K562 (cell line): ENCODE results near the gene SH3BGRL3. TPM values are rescaled to one million over a fixed set of nuclear protein-coding genes. Genes with fewer than 3 reads are reported as not detected.

Experiments
- ARNT ChIP-seq, 2 experiments: fragments of 450-650 bp; IDR thresholded peaks; 2 replicates each; pipeline ENCODE4 v1.6.1; 2016; ENCODE audit warnings: mild to moderate bottlenecking in 1 of 2
- BRF2 ChIP-seq: IDR thresholded peaks from 3 replicates; pipeline ENCODE4 v1.6.1; 2011; ENCODE audit warnings: borderline replicate concordance, mild to moderate bottlenecking; ENCODE audit not compliant: insufficient read length, insufficient read depth
- CC2D1A ChIP-seq: fragments of 450-650 bp; IDR thresholded peaks from 2 replicates; pipeline ENCODE4 v1.6.1; 2017; ENCODE audit warnings: mild to moderate bottlenecking
- CHD2 ChIP-seq: IDR thresholded peaks from 2 replicates; pipeline ENCODE4 v1.6.1; 2011; ENCODE audit warnings: low read depth, low read length
- CREB3 ChIP-seq: fragments of 450-650 bp; conservative IDR thresholded peaks from 2 replicates; pipeline ENCODE4 v1.6.1; 2016; ENCODE audit warnings: missing genetic modification characterization, low read depth, mild to moderate bottlenecking, missing compliant biosample characterization, moderate library complexity
- EGR1 ChIP-seq: fragments of 450-650 bp; conservative IDR thresholded peaks from 2 replicates; pipeline ENCODE4 v1.6.1; 2017; ENCODE audit warnings: mild to moderate bottlenecking
- IRF2 ChIP-seq: sonication (generic); formaldehyde crosslinking; IDR thresholded peaks from 2 replicates; pipeline ENCODE4 v1.8.1; 2022; ENCODE audit warnings: mild to moderate bottlenecking, missing genetic modification reagents
- NCOR1 ChIP-seq: fragments of 450-650 bp; IDR thresholded peaks from 2 replicates; pipeline ENCODE4 v1.6.1; 2016; ENCODE audit warnings: mild to moderate bottlenecking, moderate library complexity
- NONO ChIP-seq, 2 experiments: fragments of 200-400 bp in 1 of 2; fragments of 450-650 bp in 1 of 2; formaldehyde crosslinking in 1 of 2; IDR thresholded peaks; 2 replicates each; pipeline ENCODE4 v1.6.1; 2017; ENCODE audit warnings: low read depth in 2 of 2, mild to moderate bottlenecking in 2 of 2, moderate library complexity in 2 of 2, low read length in 1 of 2
- PRPF4 ChIP-seq: fragments of 200-400 bp; formaldehyde crosslinking; IDR thresholded peaks from one replicate; pipeline ENCODE4 v1.6.1; 2017; ENCODE audit warnings: low read length, low read depth, mild to moderate bottlenecking; ENCODE audit not compliant: insufficient read depth, poor library complexity, severe bottlenecking
- PURB ChIP-seq: sonication (generic); formaldehyde crosslinking; IDR thresholded peaks from 2 replicates; pipeline ENCODE4 v1.9.0; 2021; ENCODE audit warnings: low read depth, mild to moderate bottlenecking, missing genetic modification reagents
- SMARCB1 ChIP-seq: IDR thresholded peaks from 2 replicates; pipeline ENCODE4 v1.6.1; 2011; ENCODE audit warnings: improper control_type of control experiment, low read depth; ENCODE audit not compliant: insufficient read length
- SRSF9 ChIP-seq: fragments of 200-400 bp; formaldehyde crosslinking; IDR thresholded peaks from 2 replicates; pipeline ENCODE4 v1.6.1; 2017; ENCODE audit warnings: low read depth, low read length, borderline replicate concordance
- SUPT5H ChIP-seq: fragments of 450-650 bp; IDR thresholded peaks from 2 replicates; pipeline ENCODE4 v1.6.1; 2016
- TSHZ1 ChIP-seq: fragments of 250-450 bp; sonication (Bioruptor Pico); IDR thresholded peaks from 2 replicates; pipeline ENCODE4 v1.4.0; 2020; ENCODE audit warnings: mild to moderate bottlenecking, moderate library complexity
- ZEB2 ChIP-seq: fragments of 450-650 bp; IDR thresholded peaks from 2 replicates; pipeline ENCODE4 v1.6.1; 2016
- ZNF212 ChIP-seq: fragments of 450-650 bp; formaldehyde crosslinking; IDR thresholded peaks from 2 replicates; pipeline ENCODE4 v1.4.0; 2020; ENCODE audit warnings: mild to moderate bottlenecking
- polyA plus RNA-seq, 8 experiments: library from polyadenylated mRNA; depleted of rRNA in 4 of 8; stranded (reverse) in 5 of 8; unstranded in 3 of 8; fragments of >200 nt; fragmentation: Nextera tagmentation in 2 of 8; fragmentation: Illumina TruSeq in 1 of 8; extraction: Ambion mirVana in 2 of 8; extraction: Trizol in 1 of 8; gene quantifications; 2 replicates each; pipeline versions ENCODE4 v1.2.1 to v1.2.3, GENCODE V29; 2011 to 2014; ENCODE audit warnings: inconsistent platforms in 1 of 8, missing spikeins in 1 of 8
- total RNA-seq, 7 experiments: library from RNA; depleted of rRNA in 6 of 7; stranded (reverse); fragments of >200 nt in 6 of 7; fragmentation: Illumina TruSeq in 2 of 7; extraction: Trizol in 2 of 7; gene quantifications; 2 replicates each; pipeline versions ENCODE4 v1.2.1 to v1.2.3, GENCODE V29; 2011 to 2021; ENCODE audit warnings: low replicate concordance in 1 of 7
- TF ChIP-seq, protein P1 (sequence below), 2 experiments: fragments of 450-650 bp; IDR thresholded peaks; 2 replicates each; pipeline ENCODE4 v1.6.1; 2018; ENCODE audit warnings: mild to moderate bottlenecking in 2 of 2, low read depth in 1 of 2; ENCODE audit not compliant: partially characterized antibody in 2 of 2

Gene SH3BGRL3
- total and polyA plus RNA-seq, 9 of the 15 experiments (the other 6 are each of a cell fraction or from before 2014, with no cell fraction given): 30.3 to 140 (median 54.2) TPM

DNA sequence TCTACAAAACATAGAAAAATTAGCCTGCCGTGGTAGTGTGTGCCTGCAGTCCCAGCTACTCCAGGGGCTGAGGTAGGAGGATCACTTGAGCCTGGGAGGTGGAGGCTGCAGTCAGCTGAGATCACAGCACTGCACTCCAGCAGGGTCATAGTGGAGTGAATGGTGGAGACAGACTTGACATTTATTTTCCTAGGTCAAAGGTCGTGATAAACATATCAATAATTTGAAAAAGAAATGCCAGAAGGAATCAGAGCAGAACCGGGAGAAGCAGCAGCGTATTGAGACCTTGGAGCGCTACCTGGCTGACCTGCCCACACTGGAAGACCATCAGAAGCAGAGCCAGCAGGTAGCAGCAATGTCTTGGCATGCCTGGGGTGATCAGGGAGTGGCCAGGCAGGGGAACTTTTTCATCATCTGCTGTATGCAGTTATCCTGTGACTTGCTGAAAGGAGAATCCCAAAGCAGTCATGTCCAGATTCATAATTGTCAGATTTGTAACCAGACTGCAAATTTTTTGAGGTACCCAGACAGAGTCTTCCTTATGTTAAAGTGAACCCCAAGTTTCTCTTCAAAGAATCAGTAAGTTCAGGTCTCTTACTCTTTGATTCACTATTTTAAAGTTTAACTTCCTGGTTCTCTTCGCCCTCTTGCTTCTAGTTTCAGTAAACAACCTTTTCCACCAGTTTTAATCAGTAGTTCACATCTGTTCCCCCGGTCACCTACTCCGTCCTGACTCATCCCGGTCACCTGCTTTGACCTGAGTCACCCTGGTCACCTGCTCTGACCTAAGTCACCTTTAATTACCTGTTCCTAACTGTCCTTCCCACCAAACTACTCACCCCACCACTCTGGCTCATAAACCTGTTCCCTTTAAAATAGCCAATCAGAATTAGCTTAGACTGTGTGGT lies 11.3 kb upstream of the SH3BGRL3 start (continued):
- TF ChIP-seq PURB (CRISPR knock-in tag) (no peak), ZNF212 (CRISPR knock-in tag) (no peak), SMARCB1 (no peak), ZEB2 (peak; percentile 94), CC2D1A (0 out of 2 replicates have a peak, but pooled peaks have one; percentile 16), NCOR1 (peak; percentile 21; the same call in 1 of the 2 replicates), ARNT (IDR thresholded peaks at IDR 0.05) (no peak), BRF2 (no peak), SUPT5H (peak; percentile 37; the same call in 1 of the 2 replicates), IRF2 (CRISPR knock-in tag) (no peak), TSHZ1 (CRISPR knock-in tag) (no peak), NONO (IDR thresholded peaks at IDR 0.05; ENCODE audit: low read depth in 2 of 2, low read length in 1 of 2) (no peak), EGR1 (no peak), PRPF4 (no peak), CREB3 (tag) (no peak), SRSF9 (no peak), CHD2 (no peak)
- TF ChIP-seq, protein P1, sequence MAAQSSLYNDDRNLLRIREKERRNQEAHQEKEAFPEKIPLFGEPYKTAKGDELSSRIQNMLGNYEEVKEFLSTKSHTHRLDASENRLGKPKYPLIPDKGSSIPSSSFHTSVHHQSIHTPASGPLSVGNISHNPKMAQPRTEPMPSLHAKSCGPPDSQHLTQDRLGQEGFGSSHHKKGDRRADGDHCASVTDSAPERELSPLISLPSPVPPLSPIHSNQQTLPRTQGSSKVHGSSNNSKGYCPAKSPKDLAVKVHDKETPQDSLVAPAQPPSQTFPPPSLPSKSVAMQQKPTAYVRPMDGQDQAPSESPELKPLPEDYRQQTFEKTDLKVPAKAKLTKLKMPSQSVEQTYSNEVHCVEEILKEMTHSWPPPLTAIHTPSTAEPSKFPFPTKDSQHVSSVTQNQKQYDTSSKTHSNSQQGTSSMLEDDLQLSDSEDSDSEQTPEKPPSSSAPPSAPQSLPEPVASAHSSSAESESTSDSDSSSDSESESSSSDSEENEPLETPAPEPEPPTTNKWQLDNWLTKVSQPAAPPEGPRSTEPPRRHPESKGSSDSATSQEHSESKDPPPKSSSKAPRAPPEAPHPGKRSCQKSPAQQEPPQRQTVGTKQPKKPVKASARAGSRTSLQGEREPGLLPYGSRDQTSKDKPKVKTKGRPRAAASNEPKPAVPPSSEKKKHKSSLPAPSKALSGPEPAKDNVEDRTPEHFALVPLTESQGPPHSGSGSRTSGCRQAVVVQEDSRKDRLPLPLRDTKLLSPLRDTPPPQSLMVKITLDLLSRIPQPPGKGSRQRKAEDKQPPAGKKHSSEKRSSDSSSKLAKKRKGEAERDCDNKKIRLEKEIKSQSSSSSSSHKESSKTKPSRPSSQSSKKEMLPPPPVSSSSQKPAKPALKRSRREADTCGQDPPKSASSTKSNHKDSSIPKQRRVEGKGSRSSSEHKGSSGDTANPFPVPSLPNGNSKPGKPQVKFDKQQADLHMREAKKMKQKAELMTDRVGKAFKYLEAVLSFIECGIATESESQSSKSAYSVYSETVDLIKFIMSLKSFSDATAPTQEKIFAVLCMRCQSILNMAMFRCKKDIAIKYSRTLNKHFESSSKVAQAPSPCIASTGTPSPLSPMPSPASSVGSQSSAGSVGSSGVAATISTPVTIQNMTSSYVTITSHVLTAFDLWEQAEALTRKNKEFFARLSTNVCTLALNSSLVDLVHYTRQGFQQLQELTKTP (IDR thresholded peaks at IDR 0.05; ENCODE audit: low read depth in 1 of 2, partially characterized antibody in 2 of 2): peak in 1 of 2 experiments; percentile 34
